ENCODE results near the gene ALDH3B1. TPM values are rescaled to one million over a fixed set of nuclear protein-coding genes. Genes with fewer than 3 reads are reported as not detected.

Gene ALDH3B1
- total and polyA plus RNA-seq, 2 donors (not counting 3 experiments of a cell fraction or from before 2014, with no cell fraction given): 0.13 to 1.0 TPM

GRCh38 chr11:68044898-68045351 is 34.8 kb downstream of the ALDH3B1 start:
- intact Hi-C loops (cut with micrococcal nuclease): no loop called here
- CTCF ChIA-PET: no interaction called here
- DNase-seq (ENCODE audit: low read depth, low spot score) (no peak), FAIRE-seq (no peak)
- no peak overlapping the region for H3K4me3 ChIP-seq (replicated peaks in 1 of 3; ENCODE audit: insufficient read depth in 1 of 3, low read depth in 1 of 3, low read length in 3 of 3)
- H3K27ac ChIP-seq (ENCODE audit: insufficient read depth, low read depth, low read length): no peak overlapping the region
- no peak for TF ChIP-seq JUN (IDR thresholded peaks at IDR 0.05; ENCODE audit: borderline replicate concordance, insufficient read depth, insufficient read length, low read depth)
- no peak for TF ChIP-seq POLR2AphosphoS5 (IDR thresholded peaks at IDR 0.05; ENCODE audit: insufficient read depth, low read depth, low read length)
- TF ChIP-seq GATA2 (IDR thresholded peaks at IDR 0.05; ENCODE audit: insufficient read depth, insufficient read length, low read depth, low read length): no peak
- TF ChIP-seq MYC (IDR thresholded peaks at IDR 0.05; ENCODE audit: low read depth, low read length): no peak
- no peak for TF ChIP-seq MAX (IDR thresholded peaks at IDR 0.05; ENCODE audit: insufficient read depth, insufficient read length)
- TF ChIP-seq POLR2A (IDR thresholded peaks at IDR 0.05; ENCODE audit: low read depth, low read length): no peak
- TF ChIP-seq CTCF (IDR thresholded peaks at IDR 0.05; ENCODE audit: extremely low read depth in 1 of 2, insufficient read depth in 1 of 2, low read depth in 1 of 2, low read length in 2 of 2): no peak
- no peak for TF ChIP-seq FOS (IDR thresholded peaks at IDR 0.05; ENCODE audit: borderline replicate concordance, insufficient read depth, low read length)
- TF ChIP-seq EZH2 (IDR thresholded peaks at IDR 0.05; ENCODE audit: borderline replicate concordance, low read depth, low read length, severe bottlenecking): no peak
- no peak overlapping the region for H3K4me2 ChIP-seq (ENCODE audit: insufficient read depth, low read length)
- BruUV-seq (replicated peaks): no TSS peak
- H3K4me1 ChIP-seq (ENCODE audit: control insufficient read depth, extremely low read depth, insufficient read depth, low read length): peaks cover 6% of the 10 kb centered on the region
- POLR2A ChIA-PET: no interaction called here
- dilution Hi-C loops (cut with MboI; ENCODE audit: extremely low pct_ligation_motif_present, low sequenced_read_pairs): no loop called here
- H2AFZ ChIP-seq (ENCODE audit: low read depth, low read length): no peak overlapping the region
- H3K9me3 ChIP-seq (replicated peaks; ENCODE audit: control insufficient read depth, insufficient read depth, low read length): no peaks in the 10 kb centered on the region
- peaks cover 4 to 44% of the 10 kb centered on the region in 2 experiments for H3K36me3 ChIP-seq (ENCODE audit: control insufficient read depth in 2 of 2, extremely low read depth in 1 of 2, insufficient read depth in 2 of 2, low read length in 2 of 2)
- no peaks in the 10 kb centered on the region for H3K27me3 ChIP-seq (ENCODE audit: control insufficient read depth in 2 of 2, insufficient read depth in 2 of 2, low read length in 2 of 2)
- no peak overlapping the region for H3K9ac ChIP-seq (replicated peaks; ENCODE audit: extremely low read depth, insufficient read depth, low read length)
- no peaks in the 10 kb centered on the region for H4K20me1 ChIP-seq (replicated peaks; ENCODE audit: control insufficient read depth, extremely low read depth, insufficient read depth, low read length)
- no peaks in the 10 kb centered on the region for H3K9me1 ChIP-seq (replicated peaks; ENCODE audit: control insufficient read depth, extremely low read depth, insufficient read depth, low read length)
- H3K79me2 ChIP-seq (ENCODE audit: control insufficient read depth, insufficient read depth, low read length): peaks cover 14% of the 10 kb centered on the region

Measured in endothelial cell of umbilical vein (primary cell).